Cardiac fibroblast (primary cell): ENCODE data around the gene TMEM200A.
"Not testable (repeated sequence)": the region's sequence is repeated elsewhere in the genome, so short reads cannot be mapped to it uniquely, and the experiment has no call there.

Source experiments
- DNase-seq, 2 donors: peaks; one replicate each; pipeline versions ENCODE4 v3.0.0 to v3.0.0-alpha.2; 2010; ENCODE audit warnings: low read depth in 2 of 2
- H3K4me3 ChIP-seq, 2 donors: replicated peaks in 1 of 2; 1 replicate in 1 of 2; 2 replicates in 1 of 2; pipeline ENCODE4 v1.5.1; 2011; ENCODE audit warnings: low read depth in 2 of 2, low read length in 2 of 2, mild to moderate bottlenecking in 2 of 2, moderate library complexity in 1 of 2
- TF ChIP-seq, protein P1 (sequence below): IDR thresholded peaks from one replicate; pipeline ENCODE4 v1.5.1; 2011; ENCODE audit warnings: low read depth, mild to moderate bottlenecking, low read length, inconsistent platforms

The TMEM200A gene

DNA sequence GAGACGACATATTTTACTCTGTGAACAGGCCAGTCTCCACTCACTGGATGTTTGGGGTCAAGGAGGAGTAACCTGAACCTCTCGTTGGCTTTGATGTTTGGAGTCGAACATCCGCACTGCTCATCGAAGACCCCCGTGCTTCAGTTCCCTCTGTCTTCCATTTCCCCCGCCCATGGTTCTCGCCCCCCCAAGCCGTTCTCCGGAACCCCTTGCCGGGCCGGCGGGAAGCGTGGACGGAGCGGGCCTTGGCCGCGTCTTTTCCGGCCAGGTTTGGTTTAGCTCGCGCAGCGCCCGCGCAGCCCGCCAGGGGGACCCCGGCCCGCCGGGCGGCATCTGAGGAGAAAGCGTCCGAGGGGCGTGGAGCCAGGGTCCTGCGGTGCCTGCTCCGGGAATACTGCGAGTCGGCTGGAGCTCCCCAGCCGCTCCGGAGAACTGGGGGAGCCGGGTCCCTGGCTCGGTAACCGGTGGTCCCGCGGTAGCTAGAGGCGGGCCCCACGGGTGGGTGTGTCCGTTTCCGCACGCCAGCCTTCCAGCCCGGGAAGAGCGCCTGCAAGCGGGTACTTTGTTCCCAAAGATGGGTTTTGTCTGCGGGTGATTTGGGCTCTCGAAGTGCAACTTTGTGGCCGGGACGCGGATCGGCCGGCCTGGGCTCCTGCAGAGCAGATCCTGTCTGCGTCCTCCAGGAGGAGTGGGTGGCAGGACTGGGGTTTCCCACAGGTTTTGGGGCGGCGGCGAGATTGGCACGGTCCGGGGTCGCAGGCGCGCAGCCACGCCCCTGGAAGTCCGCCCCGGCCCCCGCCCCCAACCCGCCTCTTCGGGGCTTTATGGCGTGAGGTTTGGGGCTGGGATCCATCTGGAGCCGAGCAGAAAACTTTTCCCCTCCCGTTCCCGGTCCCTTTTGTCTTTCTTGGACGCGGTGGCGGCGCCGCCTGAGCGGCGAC is at the start of gene TMEM200A:
TMEM200A (plus strand) TSS at position 852 of the 941 bp plus-strand sequence. CDS start 74,406 bp downstream, outside the sequence.
- peak within 1 kb of the TSS; percentile 63 to 74 for H3K4me3 ChIP-seq
- TF ChIP-seq, protein P1, sequence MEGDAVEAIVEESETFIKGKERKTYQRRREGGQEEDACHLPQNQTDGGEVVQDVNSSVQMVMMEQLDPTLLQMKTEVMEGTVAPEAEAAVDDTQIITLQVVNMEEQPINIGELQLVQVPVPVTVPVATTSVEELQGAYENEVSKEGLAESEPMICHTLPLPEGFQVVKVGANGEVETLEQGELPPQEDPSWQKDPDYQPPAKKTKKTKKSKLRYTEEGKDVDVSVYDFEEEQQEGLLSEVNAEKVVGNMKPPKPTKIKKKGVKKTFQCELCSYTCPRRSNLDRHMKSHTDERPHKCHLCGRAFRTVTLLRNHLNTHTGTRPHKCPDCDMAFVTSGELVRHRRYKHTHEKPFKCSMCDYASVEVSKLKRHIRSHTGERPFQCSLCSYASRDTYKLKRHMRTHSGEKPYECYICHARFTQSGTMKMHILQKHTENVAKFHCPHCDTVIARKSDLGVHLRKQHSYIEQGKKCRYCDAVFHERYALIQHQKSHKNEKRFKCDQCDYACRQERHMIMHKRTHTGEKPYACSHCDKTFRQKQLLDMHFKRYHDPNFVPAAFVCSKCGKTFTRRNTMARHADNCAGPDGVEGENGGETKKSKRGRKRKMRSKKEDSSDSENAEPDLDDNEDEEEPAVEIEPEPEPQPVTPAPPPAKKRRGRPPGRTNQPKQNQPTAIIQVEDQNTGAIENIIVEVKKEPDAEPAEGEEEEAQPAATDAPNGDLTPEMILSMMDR: peak; percentile 56
- peak; percentile 58 to 68 for DNase-seq

DNA sequence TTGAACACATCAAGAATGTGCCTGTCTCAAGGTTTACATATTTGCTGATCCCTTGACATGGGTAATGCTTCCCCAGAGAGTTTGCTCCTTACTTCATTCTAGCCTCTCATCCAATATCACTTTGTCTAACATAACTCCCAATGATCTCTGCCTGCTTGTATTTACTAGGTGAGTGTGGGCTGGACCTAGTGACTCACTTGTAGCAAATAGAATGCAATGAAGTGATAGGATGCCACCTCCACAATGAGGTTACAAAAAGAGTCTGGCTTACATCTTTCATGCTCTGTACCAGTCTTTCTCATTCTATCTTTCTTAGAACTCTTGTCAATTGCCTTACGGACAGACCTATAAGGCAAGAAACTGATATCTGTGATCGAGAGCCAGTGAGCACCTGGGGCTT is 44.9 kb upstream of the TMEM200A start:
- no peak overlapping the region for H3K4me3 ChIP-seq
- DNase-seq: peak in 1 of 2 donors; percentile 18
- TF ChIP-seq, protein P1: no peak

DNA sequence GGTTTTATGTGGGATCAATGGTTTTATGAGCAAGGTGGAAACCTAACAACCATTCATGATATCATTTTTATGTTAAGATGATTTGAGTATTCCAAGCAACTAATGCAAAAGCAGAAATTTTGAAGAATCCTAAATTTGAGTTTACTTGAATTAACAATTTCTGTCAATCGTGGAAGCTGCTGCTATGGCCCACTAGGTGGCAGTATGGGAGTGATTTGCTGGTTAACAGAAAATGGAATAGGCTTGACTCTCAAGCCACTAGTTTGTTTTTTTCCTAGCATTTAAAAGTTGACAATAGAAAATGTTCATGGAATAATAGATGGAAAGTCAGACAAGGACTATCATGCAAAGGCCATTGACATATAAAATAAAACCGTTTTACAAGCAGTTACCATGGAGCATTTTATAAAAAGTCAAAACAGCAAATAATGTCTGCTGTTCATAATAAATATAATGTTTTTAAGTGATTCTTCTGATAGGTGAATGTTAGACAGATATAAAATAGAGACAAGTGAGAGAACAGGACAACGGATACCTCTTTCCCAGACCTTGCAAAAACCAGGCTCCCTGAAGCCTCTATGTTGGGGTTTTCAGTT is 43.0 kb upstream of the TMEM200A start:
- DNase-seq: peak; percentile 84 to 87
- TF ChIP-seq, protein P1: peak; percentile 83
- H3K4me3 ChIP-seq: no peak overlapping the region

DNA sequence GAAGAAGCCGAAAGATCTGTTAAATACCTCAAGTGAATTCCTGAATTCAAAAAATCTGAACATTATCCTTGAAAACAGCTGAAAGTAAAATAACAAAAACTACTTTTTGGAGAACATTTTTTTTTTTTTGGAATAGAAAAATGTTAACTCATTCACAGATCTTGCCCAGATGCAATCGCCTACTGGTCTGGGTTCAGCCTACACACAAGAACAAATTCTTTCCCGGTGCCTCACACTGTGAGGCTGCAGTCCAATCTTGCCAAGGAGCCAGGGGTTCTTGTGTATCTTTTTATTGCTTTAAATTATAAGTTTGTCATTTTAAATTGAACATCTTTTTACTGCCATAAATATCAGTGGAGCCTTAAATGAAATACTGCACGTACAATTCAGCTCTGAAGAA is 41.2 kb upstream of the TMEM200A start:
- TF ChIP-seq, protein P1: no peak
- no peak overlapping the region for H3K4me3 ChIP-seq
- DNase-seq: peak; percentile 55 to 72

DNA sequence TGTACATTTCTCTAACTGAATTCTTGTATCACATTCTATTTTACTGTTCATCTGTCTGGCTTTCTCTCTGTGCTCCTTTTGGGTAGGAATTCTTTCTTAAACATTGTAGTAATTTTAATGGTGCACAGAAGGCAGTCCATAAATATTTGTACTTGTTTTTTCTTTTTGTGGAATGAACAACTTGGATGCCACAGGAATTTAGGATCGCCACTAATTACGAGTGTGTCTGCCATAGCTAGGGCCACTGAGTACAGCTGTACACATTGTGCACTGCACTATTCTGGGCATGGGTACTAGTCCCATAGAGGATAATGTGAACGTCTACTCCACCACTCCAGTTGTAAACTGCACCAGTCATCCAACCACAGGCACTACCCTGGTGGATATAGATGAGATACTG is 39.3 kb upstream of the TMEM200A start:
- no peak overlapping the region for H3K4me3 ChIP-seq
- no peak for DNase-seq
- TF ChIP-seq, protein P1: no peak

DNA sequence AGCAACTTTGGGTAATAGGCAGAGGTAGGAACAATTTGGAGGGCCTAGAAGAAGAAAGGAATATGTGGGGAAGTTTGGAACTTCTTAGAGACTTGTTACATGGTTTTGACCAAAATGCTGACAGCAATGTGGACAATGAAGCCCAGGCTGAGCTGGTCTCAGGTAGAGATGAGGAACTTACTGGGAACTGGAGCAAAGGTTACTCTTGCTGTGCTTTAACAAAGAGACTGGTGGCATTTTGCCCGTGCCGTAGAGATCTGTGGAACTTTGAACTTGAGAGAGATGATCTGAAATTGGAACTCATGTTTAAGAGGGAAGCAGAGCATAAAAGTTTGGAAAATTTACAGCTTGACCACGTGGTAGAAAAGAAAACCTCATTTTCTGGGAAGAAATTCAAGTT is 28.3 kb upstream of the TMEM200A start:
- DNase-seq: no peak
- H3K4me3 ChIP-seq: no peak overlapping the region
- TF ChIP-seq, protein P1: no peak

DNA sequence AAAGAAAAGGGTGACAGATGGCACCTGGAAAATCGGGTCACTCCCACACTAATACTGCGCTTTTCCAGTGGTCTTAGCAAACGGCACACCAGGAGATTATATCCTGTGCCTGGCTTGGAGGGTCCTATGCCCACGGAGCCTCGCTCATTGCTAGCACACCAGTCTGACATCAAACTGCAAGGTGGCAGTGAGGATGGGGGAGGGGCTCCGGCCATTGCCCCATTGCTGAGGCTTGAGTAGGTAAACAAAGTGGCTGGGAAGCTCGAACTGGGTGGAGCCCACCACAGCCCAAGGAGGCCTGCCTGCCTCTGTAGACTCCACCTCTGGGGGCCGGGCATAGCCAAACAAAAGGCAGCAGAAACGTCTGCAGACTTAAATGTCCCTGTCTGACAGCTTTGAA is 19.5 kb upstream of the TMEM200A start:
- not testable (repeated sequence) for DNase-seq

More for the DNA sequence above, 19.5 kb upstream of the TMEM200A start:
- not testable (repeated sequence) for H3K4me3 ChIP-seq
